DND-41 (cell line): ENCODE results near the gene KCNAB2.

ENCODE experiments used
- ATAC-seq: fragments of 200-7000 bp; cut with Tn5 transposase; 3 replicates; pipeline ENCODE4 v1.9.1; 2021; ENCODE audit warnings: low read depth; ENCODE audit not compliant: insufficient read depth
- DNase-seq: peaks from one replicate; pipeline ENCODE4 v3.0.0-alpha.2; 2020
- H2AFZ ChIP-seq: 2 replicates; pipeline ENCODE4 v1.6.0; 2012; ENCODE audit warnings: low read depth, low read length
- H3K27ac ChIP-seq: 2 replicates; pipeline ENCODE4 v1.5.1; 2012; ENCODE audit warnings: low read length, inconsistent platforms
- H3K27me3 ChIP-seq: fragments of 200-600 bp; sonication (generic); 2 replicates; pipeline ENCODE4 v1.6.0; 2012; ENCODE audit warnings: low read length, mild to moderate bottlenecking, inconsistent platforms; ENCODE audit not compliant: insufficient read depth, poor library complexity
- H3K36me3 ChIP-seq: 2 replicates; pipeline ENCODE4 v1.5.1; 2012; ENCODE audit warnings: low read length, inconsistent platforms; ENCODE audit not compliant: insufficient read depth
- H3K4me1 ChIP-seq: 2 replicates; pipeline ENCODE4 v1.5.1; 2012; ENCODE audit warnings: mild to moderate bottlenecking, low read length; ENCODE audit not compliant: insufficient read depth
- H3K4me2 ChIP-seq: 2 replicates; pipeline ENCODE4 v1.6.0; 2012; ENCODE audit warnings: mild to moderate bottlenecking, moderate library complexity, low read length, inconsistent platforms; ENCODE audit not compliant: insufficient read depth
- H3K4me3 ChIP-seq, 2 experiments: fragments of 200-600 bp in 1 of 2; shearing (Covaris generic) in 1 of 2; 2 replicates each; pipeline ENCODE4 v1.5.1; 2012 to 2016; ENCODE audit warnings: inconsistent platforms in 2 of 2, low read length in 2 of 2, mild to moderate bottlenecking in 2 of 2, low read depth in 1 of 2, moderate library complexity in 1 of 2
- H3K79me2 ChIP-seq: 2 replicates; pipeline ENCODE4 v1.6.0; 2012; ENCODE audit warnings: low read length, inconsistent platforms; ENCODE audit not compliant: insufficient read depth
- H3K9ac ChIP-seq: 2 replicates; pipeline ENCODE4 v1.6.0; 2012; ENCODE audit warnings: low read depth, mild to moderate bottlenecking, inconsistent platforms, low read length, moderate library complexity
- H3K9me3 ChIP-seq: 2 replicates; pipeline ENCODE4 v1.5.1; 2012; ENCODE audit warnings: low read length, moderate library complexity, mild to moderate bottlenecking, inconsistent platforms; ENCODE audit not compliant: insufficient read depth, severe bottlenecking
- H4K20me1 ChIP-seq: 2 replicates; pipeline ENCODE4 v1.6.0; 2012; ENCODE audit warnings: low read length; ENCODE audit not compliant: insufficient read depth
- EZH2 ChIP-seq: IDR thresholded peaks from 3 replicates; pipeline ENCODE4 v1.6.1; 2012; ENCODE audit warnings: borderline replicate concordance, low read depth, mild to moderate bottlenecking, moderate library complexity, low read length, inconsistent platforms; ENCODE audit not compliant: severe bottlenecking
- TF ChIP-seq, protein P1 (sequence below): IDR thresholded peaks from 2 replicates; pipeline ENCODE4 v1.5.1; 2012; ENCODE audit warnings: borderline replicate concordance, low read length, moderate library complexity, mild to moderate bottlenecking; ENCODE audit not compliant: poor library complexity, severe bottlenecking; ENCODE audit errors: extremely low read depth

Gene KCNAB2

GRCh38 chr1:6134206-6134605 lies 88.5 kb downstream of the KCNAB2 start:
- DNase-seq (no peak), ATAC-seq (no peak)
- Histone ChIP-seq H3K4me1 (no peaks in the 10 kb centered on the region), H3K27ac (no peak overlapping the region), H3K27me3 (no peaks in the 10 kb centered on the region), H3K9ac (no peak overlapping the region), H3K36me3 (no peaks in the 10 kb centered on the region), H3K4me2 (no peak overlapping the region), H3K9me3 (peaks cover 11% of the 10 kb centered on the region), H4K20me1 (no peaks in the 10 kb centered on the region), H2AFZ (no peak overlapping the region), H3K4me3 (no peak overlapping the region), H3K79me2 (no peaks in the 10 kb centered on the region)
- TF ChIP-seq EZH2 = no peak
- TF ChIP-seq, protein P1, sequence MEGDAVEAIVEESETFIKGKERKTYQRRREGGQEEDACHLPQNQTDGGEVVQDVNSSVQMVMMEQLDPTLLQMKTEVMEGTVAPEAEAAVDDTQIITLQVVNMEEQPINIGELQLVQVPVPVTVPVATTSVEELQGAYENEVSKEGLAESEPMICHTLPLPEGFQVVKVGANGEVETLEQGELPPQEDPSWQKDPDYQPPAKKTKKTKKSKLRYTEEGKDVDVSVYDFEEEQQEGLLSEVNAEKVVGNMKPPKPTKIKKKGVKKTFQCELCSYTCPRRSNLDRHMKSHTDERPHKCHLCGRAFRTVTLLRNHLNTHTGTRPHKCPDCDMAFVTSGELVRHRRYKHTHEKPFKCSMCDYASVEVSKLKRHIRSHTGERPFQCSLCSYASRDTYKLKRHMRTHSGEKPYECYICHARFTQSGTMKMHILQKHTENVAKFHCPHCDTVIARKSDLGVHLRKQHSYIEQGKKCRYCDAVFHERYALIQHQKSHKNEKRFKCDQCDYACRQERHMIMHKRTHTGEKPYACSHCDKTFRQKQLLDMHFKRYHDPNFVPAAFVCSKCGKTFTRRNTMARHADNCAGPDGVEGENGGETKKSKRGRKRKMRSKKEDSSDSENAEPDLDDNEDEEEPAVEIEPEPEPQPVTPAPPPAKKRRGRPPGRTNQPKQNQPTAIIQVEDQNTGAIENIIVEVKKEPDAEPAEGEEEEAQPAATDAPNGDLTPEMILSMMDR = no peak

DNA sequence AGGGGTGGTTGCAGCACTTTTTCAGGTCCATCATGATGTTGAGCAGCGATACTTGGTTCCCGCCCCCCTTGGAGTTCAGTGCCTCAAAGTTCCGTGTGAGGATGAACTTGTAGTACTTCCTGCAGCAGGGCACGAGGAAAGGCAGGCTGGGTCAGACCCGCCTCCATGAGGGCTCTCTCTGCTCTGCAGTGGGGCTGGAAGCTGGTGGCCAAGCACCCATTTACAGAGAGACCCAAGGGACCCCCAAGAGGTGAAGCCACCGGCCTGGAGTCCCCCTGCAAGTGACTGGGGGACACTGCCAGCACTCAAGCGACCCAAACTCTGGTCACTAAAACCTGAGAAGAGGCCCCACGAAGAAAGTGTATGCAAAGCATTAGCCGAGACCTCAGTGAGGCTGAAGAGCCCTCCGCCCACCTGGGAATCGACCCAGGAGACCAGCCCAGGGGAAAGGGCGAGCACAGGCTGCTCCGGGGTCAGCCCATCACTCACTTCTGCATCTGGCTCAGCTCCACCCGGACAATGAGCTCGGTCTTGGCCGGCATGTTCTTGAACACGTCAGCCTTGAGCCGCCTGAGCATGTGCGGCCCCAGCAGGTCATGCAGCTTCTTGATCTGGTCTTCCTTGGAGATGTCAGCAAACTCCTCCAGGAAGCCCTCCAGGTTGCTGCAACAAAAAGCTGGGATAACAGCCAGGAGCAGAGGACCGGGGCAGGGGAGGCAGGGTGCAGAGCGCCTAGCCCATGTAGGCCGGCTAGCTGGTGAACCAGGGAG lies 89.2 kb downstream of the KCNAB2 start:
- TF ChIP-seq, protein P1 = no peak
- TF ChIP-seq EZH2 = no peak
- no peak for DNase-seq
- H3K79me2 ChIP-seq = no peaks in the 10 kb centered on the region
- H4K20me1 ChIP-seq = no peaks in the 10 kb centered on the region
- H3K4me2 ChIP-seq = no peak overlapping the region
- no peaks in the 10 kb centered on the region for H3K27me3 ChIP-seq
- no peak overlapping the region for H3K9ac ChIP-seq
- H3K27ac ChIP-seq = no peak overlapping the region
- no peak overlapping the region for H3K4me3 ChIP-seq
- no peak for ATAC-seq
- no peak overlapping the region for H2AFZ ChIP-seq
- no peaks in the 10 kb centered on the region for H3K36me3 ChIP-seq
- H3K9me3 ChIP-seq = peaks cover 11% of the 10 kb centered on the region
- no peaks in the 10 kb centered on the region for H3K4me1 ChIP-seq

- Histone ChIP-seq H2AFZ (no peak overlapping the region), H3K36me3 (no peaks in the 10 kb centered on the region), H3K79me2 (no peaks in the 10 kb centered on the region), H3K9me3 (peaks cover 11% of the 10 kb centered on the region), H3K4me1 (no peaks in the 10 kb centered on the region), H3K4me3 (no peak overlapping the region), H4K20me1 (no peaks in the 10 kb centered on the region), H3K4me2 (no peak overlapping the region), H3K27ac (no peak overlapping the region), H3K27me3 (no peaks in the 10 kb centered on the region), H3K9ac (no peak overlapping the region)
- ATAC-seq (no peak), DNase-seq (no peak)
- TF ChIP-seq, protein P1 = no peak
- TF ChIP-seq EZH2 = no peak
Measured at GRCh38 chr1:6136516-6137220, 91.0 kb downstream of the KCNAB2 start.
